ENCODE measurements around the gene POLR3K.

GRCh38 chr16:36336-36984 is 16.9 kb downstream of the POLR3K start:
- TF ChIP-seq GATA2 (IDR thresholded peaks at IDR 0.05; ENCODE audit: low read depth, low read length) = no peak
- no peak for TF ChIP-seq GATA3 (IDR thresholded peaks at IDR 0.05; ENCODE audit: low read depth, low read length)
